A549 (cell line): ENCODE results near the gene RWDD1.

Experiments used
- BCL3 ChIP-seq: fragments of >200 bp; sonication (Bioruptor Twin); formaldehyde crosslinking; IDR thresholded peaks from 3 replicates; pipeline ENCODE4 v1.6.1; 2016
- BHLHE40 ChIP-seq: IDR thresholded peaks from 2 replicates; pipeline ENCODE4 v1.6.1; 2012; ENCODE audit warnings: low read depth, low read length, inconsistent platforms
- CTCF ChIP-seq: fragments of >200 bp; sonication (Bioruptor Twin); formaldehyde crosslinking; IDR thresholded peaks from 3 replicates; pipeline ENCODE4 v1.5.1; 2016
- EP300 ChIP-seq, 2 experiments: fragments of >200 bp; sonication (Bioruptor Twin); formaldehyde crosslinking; IDR thresholded peaks; 2 replicates in 1 of 2; 3 replicates in 1 of 2; pipeline ENCODE4 v1.6.1; 2016 to 2017
- FOSL2 ChIP-seq, 2 experiments: fragments of 450-650 bp in 1 of 2; fragments of >200 bp in 1 of 2; sonication (Bioruptor Twin) in 1 of 2; formaldehyde crosslinking; IDR thresholded peaks; 2 replicates each; pipeline versions ENCODE4 v1.5.0 to v1.6.1; 2016 to 2020; ENCODE audit warnings: mild to moderate bottlenecking in 1 of 2, moderate library complexity in 1 of 2
- GATA3 ChIP-seq: IDR thresholded peaks from 2 replicates; pipeline ENCODE4 v1.6.1; 2012; ENCODE audit warnings: borderline replicate concordance
- JUN ChIP-seq, 2 experiments: fragments of >200 bp; sonication (Bioruptor Twin); formaldehyde crosslinking; IDR thresholded peaks; 2 replicates in 1 of 2; 3 replicates in 1 of 2; pipeline ENCODE4 v1.6.1; 2016 to 2017
- JUNB ChIP-seq: fragments of >200 bp; sonication (Bioruptor Twin); formaldehyde crosslinking; IDR thresholded peaks from 2 replicates; pipeline ENCODE4 v1.6.1; 2016
- MYC ChIP-seq: IDR thresholded peaks from 2 replicates; pipeline ENCODE4 v1.6.1; 2012; ENCODE audit warnings: mild to moderate bottlenecking, inconsistent platforms, low read length, improper control_type of control experiment, borderline replicate concordance
- PBX3 ChIP-seq: IDR thresholded peaks from 2 replicates; pipeline ENCODE4 v1.6.1; 2012
- SREBF2 ChIP-seq: fragments of 450-650 bp; IDR thresholded peaks from 2 replicates; pipeline ENCODE4 v1.6.1; 2014; ENCODE audit warnings: mild to moderate bottlenecking, moderate library complexity
- ZNF302 ChIP-seq: fragments of 250-450 bp; sonication (Bioruptor Pico); IDR thresholded peaks from 2 replicates; pipeline ENCODE4 v1.9.0; 2021; ENCODE audit warnings: inconsistent platforms, mild to moderate bottlenecking, moderate library complexity

GRCh38 chr6:116586738-116587137 lies 15.4 kb downstream of the RWDD1 start:
- TF ChIP-seq BCL3 = no peak
- TF ChIP-seq ZNF302 (CRISPR knock-in tag) = no peak
- TF ChIP-seq EP300 (IDR thresholded peaks at IDR 0.05) = no peak
- TF ChIP-seq SREBF2 = no peak
- TF ChIP-seq CTCF = no peak
- no peak for TF ChIP-seq BHLHE40
- no peak for TF ChIP-seq JUN (IDR thresholded peaks at IDR 0.05)
- no peak for TF ChIP-seq FOSL2 (IDR thresholded peaks at IDR 0.05)
- TF ChIP-seq FOSL2 (CRISPR knock-in tag; IDR thresholded peaks at IDR 0.05) = no peak
- TF ChIP-seq PBX3 = no peak
- TF ChIP-seq JUNB = no peak
- no peak for TF ChIP-seq MYC
- no peak for TF ChIP-seq GATA3
